Effector CD8-positive, alpha-beta T cell (primary cell): ENCODE results near the gene DDN.

Source experiments
- DNase-seq: peaks from one replicate; lab custom pipeline; 2025; lab: John Stamatoyannopoulos, UW

Gene DDN

GRCh38 chr12:48966177-48966895, 32.8 kb downstream of the DDN start:
- DNase-seq, result no peak

GRCh38 chr12:48965298-48965838, 33.8 kb downstream of the DDN start:
- DNase-seq, result no peak

- no peak for DNase-seq
Measured at GRCh38 chr12:48961801-48962200, 37.4 kb downstream of the DDN start.

GRCh38 chr12:48961331-48961730, 37.8 kb downstream of the DDN start:
- no peak for DNase-seq

- DNase-seq, result no peak
Measured at GRCh38 chr12:48960834-48961233, 38.3 kb downstream of the DDN start.

- no peak for DNase-seq
Measured at GRCh38 chr12:48958049-48958388, 41.2 kb downstream of the DDN start.

GRCh38 chr12:48957141-48958048, 41.8 kb downstream of the DDN start, which contains the start of gene ARF3:
TSS of gene ARF3 (minus strand) at chr12:48957487. CDS start at chr12:48941095, 16,392 bp downstream.
- peak; percentile 88 for DNase-seq

- no peak for DNase-seq
Measured at GRCh38 chr12:48956279-48957140, 42.7 kb downstream of the DDN start.

- no peak for DNase-seq
Measured at GRCh38 chr12:48954841-48955501, 44.2 kb downstream of the DDN start.

- no peak for DNase-seq
Measured at GRCh38 chr12:48954061-48954460, 45.1 kb downstream of the DDN start.

GRCh38 chr12:48952691-48953090, 46.5 kb downstream of the DDN start:
- no peak for DNase-seq

- DNase-seq, result no peak
Measured at GRCh38 chr12:48947727-48948126, 51.4 kb downstream of the DDN start.

GRCh38 chr12:48946943-48947342, 52.2 kb downstream of the DDN start:
- DNase-seq, result no peak

- DNase-seq, result no peak
Measured at GRCh38 chr12:48946205-48946604, 53.0 kb downstream of the DDN start.
